NCI-H2227 treated with DMSO at 0.1 percent for 48 hours (cell line): ENCODE data around the gene VMO1.

ENCODE experiments used
- DNase-seq: peaks from one replicate; lab custom pipeline; 2025; lab: John Stamatoyannopoulos, UW

The VMO1 gene

DNA sequence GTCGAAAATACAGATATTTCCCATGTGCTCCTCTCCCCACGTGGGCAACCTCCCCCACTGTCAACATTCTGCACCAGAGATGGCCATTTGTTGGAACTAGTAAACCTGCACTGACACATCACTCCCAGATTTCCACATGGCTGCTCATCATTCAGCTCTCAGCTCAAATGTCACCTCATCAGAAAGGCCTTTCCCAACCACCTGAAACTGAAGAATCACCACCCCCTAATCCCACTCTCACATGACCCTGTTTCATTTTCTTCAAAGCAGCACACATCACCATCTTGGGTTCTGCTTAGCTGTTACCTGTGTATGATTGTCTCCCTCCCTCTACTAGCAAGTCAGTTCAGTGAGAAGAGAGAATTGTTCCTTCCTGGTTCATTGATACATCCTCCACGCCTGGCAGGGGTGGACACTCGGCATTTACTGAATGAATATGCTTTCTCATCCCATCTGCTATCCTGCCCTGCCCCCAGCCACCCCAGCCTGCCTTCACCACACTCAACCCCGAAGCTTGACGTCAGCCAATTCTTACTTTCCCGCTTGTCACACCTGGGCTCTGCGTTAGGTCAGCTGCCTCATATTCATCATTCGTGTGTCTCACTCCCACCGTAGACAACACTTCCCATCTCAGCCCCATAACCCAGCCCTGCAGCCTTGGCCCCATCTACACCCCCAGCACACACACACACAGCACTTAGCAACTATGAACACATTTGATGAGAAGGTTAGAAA, 14.5 kb upstream of the VMO1 start:
- DNase-seq = peak; percentile 3

DNA sequence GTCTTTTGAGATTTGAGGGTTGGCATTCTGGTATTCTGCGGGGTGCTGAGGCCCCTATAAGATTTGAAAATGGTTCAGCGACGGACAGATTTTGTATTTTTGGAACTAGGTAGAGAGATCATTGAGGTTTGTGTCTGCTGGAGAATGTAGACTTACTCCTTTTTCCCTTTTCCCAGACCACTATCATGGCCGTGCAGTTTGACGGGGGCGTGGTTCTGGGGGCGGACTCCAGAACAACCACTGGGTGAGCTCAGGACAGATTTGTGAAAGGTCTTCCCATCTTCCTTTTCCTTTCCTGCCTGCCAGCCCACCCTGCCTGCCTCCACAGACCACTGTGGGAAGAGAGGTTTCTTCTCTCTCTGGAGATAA, 10.4 kb upstream of the VMO1 start:
- DNase-seq = peak; percentile 3

DNA sequence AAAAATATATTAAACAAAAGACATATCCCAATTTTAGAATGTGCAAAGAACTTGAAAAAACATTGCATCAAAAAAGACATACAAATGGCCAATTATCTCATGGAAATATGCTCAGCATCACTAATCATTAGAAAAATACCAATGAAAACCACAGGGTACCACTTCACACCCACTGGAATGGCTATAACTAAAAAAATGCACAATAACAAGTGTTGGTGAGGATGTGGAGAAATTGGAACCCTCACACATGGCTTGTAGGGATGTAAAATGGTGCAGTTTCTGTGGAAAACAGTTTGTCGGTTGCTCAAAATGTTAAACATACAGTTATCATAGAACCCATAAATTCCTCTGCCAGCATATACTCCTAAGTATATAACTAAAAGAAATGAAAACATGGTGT, 9.0 kb upstream of the VMO1 start:
- DNase-seq = no peak

DNA sequence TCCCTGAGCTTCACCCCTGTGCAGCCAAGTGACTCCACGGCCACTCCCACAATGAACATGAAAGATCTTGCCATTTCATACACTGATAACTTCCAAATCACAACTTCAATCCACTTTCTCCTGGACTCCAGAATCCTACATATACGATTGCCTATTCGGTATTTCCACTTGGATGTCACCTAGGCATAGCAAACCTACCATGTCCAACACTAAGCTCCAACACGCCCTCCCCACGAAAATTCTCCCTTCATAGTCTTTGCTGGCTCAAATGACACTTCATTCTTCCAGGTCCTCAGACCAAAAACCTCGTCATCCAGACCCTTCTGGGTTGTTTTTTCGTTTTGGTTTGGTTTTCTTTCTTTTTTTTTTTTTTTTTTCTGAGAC, 4.5 kb upstream of the VMO1 start:
- DNase-seq = no peak

DNA sequence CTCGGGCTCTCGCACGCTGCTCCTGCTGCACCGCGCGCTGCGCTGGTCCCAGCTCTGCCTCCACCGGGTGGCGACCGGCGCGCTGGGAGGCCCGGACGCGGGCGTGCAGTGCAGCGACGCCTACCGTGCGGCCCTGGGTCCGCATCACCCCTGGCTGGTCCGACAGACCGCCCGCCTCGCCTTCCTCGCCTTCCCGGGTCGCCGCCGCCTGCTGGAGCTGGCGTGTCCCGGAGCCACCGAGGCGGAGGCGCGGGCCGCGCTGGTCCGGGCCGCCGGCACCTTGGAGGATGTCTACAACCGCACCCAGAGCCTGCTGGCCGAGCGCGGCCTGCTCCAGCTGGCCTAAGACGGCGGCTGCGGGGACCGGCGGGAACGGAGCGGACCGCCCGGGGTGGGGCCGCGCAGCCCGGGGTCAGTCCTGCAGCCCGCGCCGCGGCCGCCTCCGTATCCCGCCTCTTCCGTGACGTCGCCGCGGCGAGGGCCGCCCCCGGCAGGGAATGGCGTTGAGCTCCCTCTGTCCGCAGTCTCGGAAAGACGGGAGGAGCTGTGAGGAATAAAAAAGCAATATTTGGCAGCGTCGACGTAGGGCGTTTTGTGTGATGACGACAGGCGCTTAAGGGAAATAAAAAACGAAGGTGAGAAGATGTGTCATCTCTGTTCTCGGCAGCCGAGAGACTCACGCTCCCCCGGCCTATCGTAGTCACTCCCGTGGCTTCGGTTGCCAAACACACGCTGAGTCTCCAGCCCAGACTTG, 4.0 kb upstream of the VMO1 start:
- peak; percentile 63 for DNase-seq

DNA sequence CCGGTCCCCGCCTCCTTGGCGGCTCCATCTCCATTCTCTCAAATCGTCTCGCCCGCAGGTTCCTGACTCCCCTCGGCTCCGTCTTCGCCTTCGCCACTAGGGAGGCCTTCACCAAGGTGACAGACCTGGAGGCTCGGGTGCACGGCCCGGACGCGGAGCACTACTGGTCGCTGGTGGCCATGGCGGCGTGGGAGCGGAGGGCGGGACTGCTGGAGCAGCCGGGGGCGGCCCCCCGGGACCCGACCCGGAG, 3.5 kb upstream of the VMO1 start:
- DNase-seq = peak; percentile 22

DNA sequence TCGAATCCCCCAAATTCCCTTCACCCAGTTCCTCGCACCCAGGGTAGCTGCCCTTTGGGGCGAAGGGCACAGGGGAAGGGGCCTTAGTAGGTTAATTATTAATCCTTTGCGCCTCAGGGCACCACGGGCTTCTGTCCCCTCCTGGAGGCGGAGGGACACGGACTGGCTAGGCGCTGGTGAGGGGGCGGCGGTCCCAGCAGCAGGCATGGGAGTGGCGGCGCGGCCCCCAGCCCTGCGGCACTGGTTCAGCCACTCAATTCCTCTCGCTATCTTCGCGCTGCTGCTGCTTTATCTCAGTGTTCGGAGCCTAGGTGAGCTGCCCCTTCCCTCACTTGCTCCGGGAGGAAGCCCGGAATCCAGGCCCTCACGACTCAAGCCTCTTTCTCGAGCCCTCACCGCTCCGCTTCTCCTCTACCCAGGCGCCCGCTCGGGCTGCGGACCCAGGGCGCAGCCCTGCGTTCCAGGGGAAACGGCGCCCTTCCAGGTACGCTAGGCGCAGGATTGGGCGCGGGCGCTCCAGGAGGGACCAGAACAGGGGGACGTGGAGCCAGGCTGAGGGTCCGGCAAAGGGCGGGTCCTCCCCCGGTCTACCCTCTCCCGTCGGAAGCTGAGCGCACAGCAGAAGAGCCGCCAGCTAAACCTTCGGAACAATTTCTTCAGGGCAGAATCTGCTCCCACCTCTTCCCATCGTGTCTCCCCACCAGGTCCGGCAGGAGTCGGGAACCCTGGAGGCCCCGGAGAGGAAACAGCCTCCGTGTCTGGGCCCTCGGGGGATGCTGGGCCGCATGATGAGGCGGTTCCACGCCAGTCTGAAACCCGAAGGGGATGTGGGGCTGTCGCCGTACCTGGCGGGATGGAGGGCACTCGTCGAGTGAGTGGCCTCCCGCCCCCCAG, 2.9 kb upstream of the VMO1 start, which contains the start of gene GLTPD2:
GLTPD2 (plus strand) TSS at position 158 of the 894 bp plus-strand sequence; CDS start at position 206, 48 bp downstream.
- no peak for DNase-seq

DNA sequence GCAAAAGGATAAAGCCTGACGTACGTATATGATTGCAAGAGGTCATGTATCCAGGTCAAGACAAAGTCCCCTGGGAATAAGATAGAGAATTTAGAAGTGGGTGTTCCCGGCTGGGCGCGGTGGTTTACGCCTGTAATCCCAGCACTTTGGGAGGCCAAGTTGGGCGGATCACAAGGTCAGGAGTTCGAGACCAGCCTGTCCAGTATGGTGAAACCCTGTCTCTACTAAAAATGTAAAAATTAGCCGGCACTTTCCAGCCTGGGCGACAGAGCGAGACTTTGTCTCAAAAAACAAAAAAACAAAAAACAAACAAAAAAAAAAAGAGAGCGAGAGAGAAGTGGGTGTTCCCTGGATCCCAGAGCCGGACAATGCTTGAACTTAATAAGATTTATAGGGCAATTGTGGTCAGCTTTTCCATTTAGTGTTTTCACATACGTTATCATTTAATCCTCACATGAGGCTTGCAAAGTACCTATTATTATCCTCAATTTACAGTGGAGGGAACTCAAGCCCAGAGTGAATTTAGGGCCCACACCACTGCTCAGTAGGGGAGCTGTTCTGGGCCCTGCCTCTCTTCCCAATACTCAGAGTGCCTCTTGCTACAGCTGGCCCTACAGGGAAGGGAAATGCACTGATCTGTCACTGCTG, 2.1 kb upstream of the VMO1 start:
- peak; percentile 64 for DNase-seq

DNA sequence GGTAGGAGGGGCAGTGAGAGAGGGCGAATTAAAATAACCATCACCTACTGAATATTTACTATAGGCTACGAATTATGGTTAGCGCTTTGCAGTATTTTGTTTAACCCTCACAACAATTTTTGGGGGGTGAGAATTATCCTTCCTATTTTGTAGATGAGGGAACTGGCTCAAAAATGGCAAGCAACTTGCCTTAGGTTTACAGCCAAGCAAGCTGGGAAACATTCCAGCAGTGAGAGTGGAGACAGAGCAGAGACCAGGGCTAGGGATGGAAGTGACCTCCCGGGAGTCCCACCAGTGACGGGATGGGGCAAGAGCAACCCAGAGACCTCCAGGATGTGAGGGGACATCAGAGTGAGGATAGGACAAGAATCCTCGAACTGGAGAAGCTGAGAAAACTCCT, 352 bp upstream of the VMO1 start:
- no peak for DNase-seq

DNA sequence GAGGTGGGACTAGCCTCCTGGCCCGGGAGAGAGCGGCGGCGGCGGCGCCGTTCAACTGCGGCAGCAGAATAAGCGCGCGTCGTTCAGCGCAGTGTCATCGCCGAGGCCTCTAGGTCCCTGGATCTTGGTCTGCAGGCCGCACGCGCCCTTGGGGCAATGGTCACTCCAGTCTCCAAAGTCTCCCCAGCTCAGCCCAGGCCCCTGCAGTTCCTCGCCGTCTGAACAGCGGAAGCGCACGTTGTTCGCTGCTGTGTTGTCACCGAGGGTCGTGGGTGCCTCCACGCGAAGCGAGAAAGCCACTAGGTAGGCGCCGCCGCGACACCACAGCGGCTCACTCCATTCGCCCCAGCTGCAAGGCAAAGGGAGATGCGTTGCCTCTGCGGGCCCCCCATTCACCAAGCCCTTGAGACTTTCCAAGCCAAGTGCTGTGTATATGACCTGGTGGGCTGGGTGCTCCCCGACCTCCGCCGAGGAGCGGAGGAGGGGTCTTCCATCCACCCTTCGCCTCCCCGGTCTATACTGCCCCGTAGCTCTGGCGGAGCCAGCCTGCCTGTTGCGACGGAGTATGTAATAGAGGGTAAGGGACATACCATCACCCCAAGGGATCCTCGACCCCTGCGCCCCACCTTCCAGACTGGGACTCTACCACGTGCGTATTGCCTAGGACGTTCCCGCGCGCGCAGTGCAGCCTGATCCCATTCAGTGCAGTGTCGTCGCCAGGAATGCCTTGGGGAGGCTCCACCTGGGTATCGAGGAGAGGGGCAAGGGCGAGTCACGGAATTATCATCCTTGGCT, 656 bp downstream of the VMO1 start:
- no peak for DNase-seq

DNA sequence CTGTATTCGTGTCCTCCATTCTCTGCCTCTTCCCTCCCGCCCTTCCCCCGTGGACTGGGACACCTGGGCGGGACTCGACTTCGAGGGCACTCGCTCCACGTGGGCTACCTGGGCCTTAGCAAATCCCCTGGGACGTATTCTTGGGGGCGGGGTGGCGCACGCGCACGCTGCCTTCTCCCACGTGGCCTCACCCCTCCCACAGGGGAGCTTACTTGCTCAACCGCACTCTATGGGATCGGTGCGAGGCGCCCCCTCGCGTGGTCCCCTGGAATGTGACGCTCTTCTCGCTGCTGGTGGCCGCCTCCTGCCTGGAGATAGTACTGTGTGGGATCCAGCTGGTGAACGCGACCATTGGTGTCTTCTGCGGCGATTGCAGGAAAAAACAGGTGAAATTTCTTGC, 3.5 kb downstream of the VMO1 start:
- no peak for DNase-seq

DNA sequence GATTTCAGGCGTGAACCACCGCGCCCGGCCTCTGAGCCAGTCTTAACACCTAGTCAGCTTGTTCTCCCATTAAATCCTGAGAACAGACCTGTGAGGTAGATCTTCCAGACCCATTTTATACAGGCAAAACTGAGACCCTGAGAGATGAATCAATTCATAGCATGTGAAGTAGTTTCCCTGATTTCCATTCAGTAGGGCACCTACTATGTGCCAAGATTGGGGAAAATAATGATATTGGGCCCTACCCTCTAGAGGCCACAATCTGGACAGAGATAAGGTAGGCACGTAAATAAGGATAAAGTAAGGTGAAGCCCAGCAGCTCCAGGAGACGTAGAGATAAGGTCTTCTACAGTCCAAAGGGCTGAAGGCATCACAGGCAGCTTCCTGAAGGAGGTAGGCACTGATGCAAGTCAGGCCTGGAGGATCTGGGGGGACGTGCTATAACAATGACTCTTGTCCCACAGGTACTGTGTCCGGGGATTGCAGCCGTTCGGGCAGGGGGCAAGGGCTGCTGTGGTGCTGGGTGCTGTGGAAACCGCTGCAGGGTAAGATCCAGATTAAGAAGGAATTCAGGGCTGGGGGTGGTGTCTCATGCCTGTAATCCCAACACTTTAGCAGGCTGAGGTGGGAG, 5.7 kb downstream of the VMO1 start:
- no peak for DNase-seq

DNA sequence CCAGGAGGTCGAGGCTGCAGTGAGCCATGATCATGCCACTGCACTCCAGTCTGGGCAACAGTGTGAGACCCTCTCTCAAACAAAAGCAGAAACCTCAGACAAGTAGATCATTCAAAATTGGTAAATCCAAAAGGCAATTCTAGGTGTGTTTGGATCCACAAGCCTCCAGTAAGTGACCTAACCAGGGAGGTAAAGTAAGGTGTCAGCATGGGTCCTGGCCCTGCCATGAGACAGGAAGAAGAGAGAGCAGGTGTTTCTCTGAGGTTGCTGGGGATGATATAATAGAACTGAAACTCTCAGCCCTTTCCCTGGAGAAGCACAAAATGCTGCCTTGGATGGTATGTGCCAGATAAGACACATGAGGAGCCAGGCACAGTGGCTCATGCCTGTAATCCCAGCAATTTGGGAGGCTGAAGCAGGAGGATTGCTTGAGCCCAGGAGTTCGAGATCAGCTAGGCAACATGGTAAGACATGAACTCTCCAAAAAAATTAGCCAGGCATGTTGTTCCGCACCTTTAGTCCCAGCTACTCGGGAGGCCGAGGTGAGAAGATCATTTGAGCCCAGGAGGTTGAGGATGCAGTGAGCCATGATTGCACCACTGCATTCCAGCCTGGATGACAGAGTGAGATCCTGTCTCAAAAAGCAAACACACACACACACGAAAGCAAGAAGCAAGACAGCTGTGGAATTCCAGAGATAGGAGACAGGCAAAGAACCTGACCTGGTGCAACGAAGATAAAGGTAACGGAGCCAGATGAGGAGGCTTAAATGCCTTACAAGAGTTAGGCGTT, 8.0 kb downstream of the VMO1 start:
- no peak for DNase-seq

DNA sequence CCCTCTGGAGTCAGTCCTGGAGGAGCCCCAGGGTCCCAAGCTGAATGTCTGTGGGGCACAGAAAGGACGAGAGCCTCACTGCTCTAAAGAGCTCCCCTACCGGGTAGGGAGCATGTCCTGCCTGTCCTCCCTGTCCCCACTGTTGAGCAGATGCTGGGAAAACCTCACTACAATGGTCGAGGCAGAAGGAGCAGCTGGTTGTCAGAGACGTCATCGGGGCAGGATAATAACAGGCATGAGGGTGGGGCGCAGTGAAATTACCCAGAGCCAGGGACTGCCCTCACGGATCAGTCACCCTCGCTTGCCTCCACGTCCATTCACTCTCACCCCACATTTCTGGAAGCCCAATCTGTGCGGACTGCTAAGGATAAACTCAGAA, 13.9 kb downstream of the VMO1 start:
- DNase-seq = no peak

DNA sequence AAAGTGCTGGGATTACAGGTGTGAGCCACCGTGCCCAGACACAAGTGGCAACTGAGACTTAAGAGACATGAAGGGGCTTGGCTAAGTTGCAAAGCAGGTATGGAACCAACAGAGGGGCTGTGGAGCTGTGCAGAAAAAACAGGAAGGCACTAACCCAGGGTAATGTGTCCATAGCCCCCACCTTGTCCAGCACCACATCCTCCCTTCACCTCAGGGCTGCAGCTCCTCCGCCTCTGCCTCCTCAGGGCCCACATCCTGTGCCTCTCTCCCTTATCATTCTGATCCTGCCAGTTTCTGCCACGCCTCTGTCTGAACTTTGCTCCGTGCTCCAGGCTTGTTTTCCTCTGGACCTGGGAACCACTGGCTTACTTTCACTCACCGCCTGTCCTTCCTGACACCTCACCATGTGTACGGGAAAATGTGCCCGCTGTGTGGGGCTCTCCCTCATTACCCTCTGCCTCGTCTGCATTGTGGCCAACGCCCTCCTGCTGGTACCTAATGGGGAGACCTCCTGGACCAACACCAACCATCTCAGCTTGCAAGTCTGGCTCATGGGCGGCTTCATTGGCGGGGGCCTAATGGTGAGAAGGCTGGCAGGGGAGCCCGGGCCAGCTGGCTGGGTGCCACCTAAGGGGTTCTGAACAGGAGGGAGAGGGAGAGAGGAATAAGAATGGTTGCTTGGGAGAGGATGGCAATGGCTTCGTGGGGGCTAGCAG, 14.5 kb downstream of the VMO1 start, which contains the start of gene TM4SF5:
TM4SF5 (plus strand) TSS at position 368 of the 716 bp plus-strand sequence; CDS start at position 405, 37 bp downstream.
- DNase-seq = no peak

DNA sequence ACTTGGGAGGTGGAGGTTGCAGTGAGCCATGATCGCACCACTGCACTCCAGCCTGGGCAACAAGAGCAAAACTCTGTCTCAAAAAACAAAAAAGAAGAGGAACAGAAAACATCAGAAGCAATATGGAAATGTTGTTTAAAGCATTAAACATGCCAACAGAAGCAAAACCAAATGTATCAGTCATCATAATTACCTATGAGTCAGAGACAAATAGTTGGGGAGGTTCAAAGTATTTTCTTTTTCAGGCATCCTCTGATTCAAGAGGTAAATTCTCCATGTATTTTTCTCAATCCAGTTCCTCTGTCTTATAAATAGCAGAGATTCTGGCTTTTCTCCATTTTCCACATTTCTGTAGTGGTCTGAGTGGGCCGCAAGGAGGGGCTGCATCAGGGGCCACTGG, 16.5 kb downstream of the VMO1 start:
- DNase-seq = no peak

DNA sequence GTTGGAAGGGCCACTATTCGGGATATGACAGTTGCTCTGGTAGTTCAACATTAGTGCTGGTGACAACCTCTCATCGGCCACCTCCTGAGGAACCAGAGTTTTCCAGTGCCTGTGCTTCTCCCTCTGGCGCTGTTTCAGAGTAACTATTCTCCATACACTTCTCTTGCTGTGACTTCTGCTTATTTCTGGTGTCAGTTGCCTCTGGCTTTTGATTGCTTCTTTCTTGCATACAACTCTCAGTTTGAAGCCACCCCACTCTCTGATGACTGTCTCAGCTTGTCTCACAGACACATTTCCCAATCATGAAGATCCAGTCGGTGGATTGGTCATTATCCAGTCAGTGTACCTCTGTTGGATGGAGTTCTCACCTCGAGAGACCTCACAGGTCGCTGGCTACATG, 17.9 kb downstream of the VMO1 start:
- no peak for DNase-seq

DNA sequence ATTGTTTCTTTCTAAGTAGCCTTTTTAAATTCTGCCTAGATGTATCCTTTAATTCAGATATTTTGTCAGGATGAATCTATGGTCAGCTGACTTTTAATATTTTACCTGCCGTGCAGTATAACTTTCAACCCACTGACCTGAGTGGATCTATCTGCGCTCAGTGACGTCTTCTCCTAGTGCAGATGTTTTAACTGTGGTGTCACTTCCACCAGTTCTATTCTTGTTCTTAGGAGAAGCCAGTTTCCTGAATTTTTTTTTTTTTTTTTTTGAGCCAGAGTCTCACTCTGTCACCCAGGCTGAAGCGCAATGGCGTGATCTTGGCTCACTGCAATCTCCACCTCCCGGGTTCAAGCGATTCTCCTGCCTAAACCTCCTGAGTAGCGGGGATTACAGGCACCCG, 19.4 kb downstream of the VMO1 start:
- no peak for DNase-seq

DNA sequence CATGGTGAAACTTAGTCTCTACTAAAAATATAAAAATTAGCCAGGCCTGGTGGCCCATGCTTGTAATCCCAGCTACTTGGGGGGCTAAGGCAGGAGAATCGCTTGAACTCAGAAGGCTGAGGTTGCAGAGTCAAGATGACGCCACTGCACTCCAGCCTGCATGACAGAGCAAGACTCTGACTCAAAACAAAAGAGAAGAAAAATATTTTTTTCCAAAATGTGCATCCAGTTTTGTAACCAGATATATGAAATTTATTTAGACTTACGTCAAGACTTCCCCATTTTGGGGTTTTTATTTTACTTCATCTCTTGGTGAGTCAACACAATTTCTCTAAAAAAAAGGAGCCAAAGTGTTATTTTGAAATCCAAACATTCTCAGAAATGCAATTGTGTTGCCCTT, 20.0 kb downstream of the VMO1 start:
- no peak for DNase-seq

DNA sequence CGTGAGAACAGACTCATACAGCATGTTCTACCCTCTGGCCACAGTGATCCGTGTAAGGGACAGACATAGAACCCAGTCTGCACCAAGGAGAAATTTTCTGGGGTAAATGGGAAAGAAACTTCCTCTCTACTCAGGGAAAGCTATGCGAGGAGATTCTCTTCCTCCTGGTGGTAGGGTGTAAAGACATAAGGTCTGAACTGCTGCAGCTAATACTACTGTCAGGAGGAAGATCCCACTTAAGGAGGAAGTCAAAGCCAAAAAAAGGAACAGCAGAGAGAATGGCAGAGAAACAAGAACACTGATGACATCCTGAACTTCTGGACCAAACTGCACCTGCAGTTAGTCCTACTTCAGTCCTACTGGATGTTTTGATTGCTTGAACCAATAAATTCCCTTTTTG, 21.6 kb downstream of the VMO1 start:
- no peak for DNase-seq
